ENCODE data around the gene RAPGEF6. TPM values are rescaled to one million over a fixed set of nuclear protein-coding genes. Genes with fewer than 3 reads are reported as not detected.
"Not testable (repeated sequence)": the region's sequence is repeated elsewhere in the genome, so short reads cannot be mapped to it uniquely, and the experiment has no call there.

RAPGEF6 gene
- total RNA-seq, 4 donors from 2014 or later: 10.2 to 26.5 (median 13.7) TPM

DNA sequence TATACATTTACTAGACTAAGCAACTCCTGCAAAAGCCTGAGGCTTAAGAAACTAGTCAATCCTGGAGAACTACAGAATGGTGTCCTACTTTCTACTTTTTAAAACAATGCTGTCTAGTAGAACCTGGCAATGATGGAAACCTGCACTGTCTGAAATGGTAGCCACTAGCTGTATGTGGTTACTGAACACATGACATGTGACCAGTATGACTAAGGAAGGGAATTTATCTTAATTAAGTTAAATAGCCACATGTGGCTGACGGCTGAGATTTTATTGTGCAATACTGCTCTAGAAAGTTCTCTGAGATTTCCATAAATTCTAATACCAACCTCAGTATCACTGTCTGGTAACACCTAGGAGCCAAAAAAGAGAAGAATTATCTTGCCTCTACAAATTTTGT lies 44.9 kb upstream of the RAPGEF6 start:
- Histone ChIP-seq H3K36me3 (peaks cover 0 to 63% (median 15%) of the 10 kb centered on the region in 3 donors), H3K4me3 (no peak overlapping the region), H3K4me1 (peaks cover 0 to 3% (median 0%) of the 10 kb centered on the region in 3 donors), H3K9me3 (no peaks in the 10 kb centered on the region), H3K27me3 (no peaks in the 10 kb centered on the region), H3K27ac (no peak overlapping the region)
- TF ChIP-seq POLR2A (IDR thresholded peaks at IDR 0.05): no peak
- TF ChIP-seq, protein P1, sequence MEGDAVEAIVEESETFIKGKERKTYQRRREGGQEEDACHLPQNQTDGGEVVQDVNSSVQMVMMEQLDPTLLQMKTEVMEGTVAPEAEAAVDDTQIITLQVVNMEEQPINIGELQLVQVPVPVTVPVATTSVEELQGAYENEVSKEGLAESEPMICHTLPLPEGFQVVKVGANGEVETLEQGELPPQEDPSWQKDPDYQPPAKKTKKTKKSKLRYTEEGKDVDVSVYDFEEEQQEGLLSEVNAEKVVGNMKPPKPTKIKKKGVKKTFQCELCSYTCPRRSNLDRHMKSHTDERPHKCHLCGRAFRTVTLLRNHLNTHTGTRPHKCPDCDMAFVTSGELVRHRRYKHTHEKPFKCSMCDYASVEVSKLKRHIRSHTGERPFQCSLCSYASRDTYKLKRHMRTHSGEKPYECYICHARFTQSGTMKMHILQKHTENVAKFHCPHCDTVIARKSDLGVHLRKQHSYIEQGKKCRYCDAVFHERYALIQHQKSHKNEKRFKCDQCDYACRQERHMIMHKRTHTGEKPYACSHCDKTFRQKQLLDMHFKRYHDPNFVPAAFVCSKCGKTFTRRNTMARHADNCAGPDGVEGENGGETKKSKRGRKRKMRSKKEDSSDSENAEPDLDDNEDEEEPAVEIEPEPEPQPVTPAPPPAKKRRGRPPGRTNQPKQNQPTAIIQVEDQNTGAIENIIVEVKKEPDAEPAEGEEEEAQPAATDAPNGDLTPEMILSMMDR (IDR thresholded peaks at IDR 0.05): no peak
- DNase-seq: no peak
- intact Hi-C loops (cut with DNase I): no loop called here
- 37 to 41% methylated on average over 1 of the region's 1 CpG for WGBS, 2 donors

DNA sequence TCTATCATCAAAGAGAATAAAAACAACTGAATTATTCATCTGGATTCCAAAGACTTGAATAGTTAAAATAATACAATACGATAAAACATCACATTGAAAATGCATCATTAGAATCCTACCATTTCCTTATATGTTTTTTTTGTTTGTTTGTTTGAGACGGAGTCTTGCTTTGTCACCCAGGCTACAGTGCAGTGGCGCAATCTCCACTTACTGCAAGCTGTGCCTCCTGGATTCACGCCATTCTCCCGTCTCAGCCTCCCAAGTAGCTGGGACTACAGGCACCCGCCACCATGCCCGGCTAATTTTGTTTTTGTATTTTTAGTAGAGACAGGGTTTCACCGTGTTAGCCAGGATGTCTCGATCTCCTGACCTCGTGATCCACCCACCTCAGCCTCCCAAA lies 43.2 kb upstream of the RAPGEF6 start:
- peaks cover 0 to 11% (median 4%) of the 10 kb centered on the region in 3 donors for H3K4me1 ChIP-seq
- H3K4me3 ChIP-seq; DNase-seq; intact Hi-C loops (cut with DNase I); H3K27me3 ChIP-seq; H3K27ac ChIP-seq; H3K9me3 ChIP-seq: not testable (repeated sequence)
- WGBS, 2 donors: 96 to 98% methylated on average over 10 of the region's 10 CpGs
- peaks cover 0 to 78% (median 15%) of the 10 kb centered on the region in 3 donors for H3K36me3 ChIP-seq

DNA sequence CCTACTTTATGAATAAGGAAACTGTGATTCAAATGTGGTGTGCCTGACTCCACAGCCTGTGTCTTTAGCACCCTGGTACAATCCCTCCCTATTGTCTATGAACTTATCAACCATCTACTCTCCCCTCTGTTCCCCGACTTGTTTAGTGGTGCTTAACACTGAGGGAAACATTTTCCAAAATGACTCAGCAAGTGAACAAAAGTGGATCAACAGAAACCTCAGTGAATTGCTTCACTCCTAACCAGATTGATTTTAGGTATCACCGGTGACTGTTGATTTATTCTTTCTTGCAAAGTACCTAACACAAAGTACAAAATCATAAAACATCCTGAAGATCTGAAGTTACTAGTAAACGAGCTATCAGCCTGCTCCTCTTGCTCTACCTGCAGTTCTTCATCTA lies 42.1 kb upstream of the RAPGEF6 start:
- no peaks in the 10 kb centered on the region for H3K27me3 ChIP-seq
- H3K27ac ChIP-seq: no peak overlapping the region
- no peak for DNase-seq
- 67 to 75% methylated on average over 3 of the region's 3 CpGs for WGBS, 2 donors
- TF ChIP-seq, protein P1 (IDR thresholded peaks at IDR 0.05): no peak
- no peak for TF ChIP-seq POLR2A (IDR thresholded peaks at IDR 0.05)
- H3K9me3 ChIP-seq: no peaks in the 10 kb centered on the region
- peaks cover 0 to 21% (median 9%) of the 10 kb centered on the region in 3 donors for H3K4me1 ChIP-seq
- H3K4me3 ChIP-seq: no peak overlapping the region
- H3K36me3 ChIP-seq: peaks cover 0 to 75% (median 15%) of the 10 kb centered on the region in 3 donors
- intact Hi-C loops (cut with DNase I): no loop called here

DNA sequence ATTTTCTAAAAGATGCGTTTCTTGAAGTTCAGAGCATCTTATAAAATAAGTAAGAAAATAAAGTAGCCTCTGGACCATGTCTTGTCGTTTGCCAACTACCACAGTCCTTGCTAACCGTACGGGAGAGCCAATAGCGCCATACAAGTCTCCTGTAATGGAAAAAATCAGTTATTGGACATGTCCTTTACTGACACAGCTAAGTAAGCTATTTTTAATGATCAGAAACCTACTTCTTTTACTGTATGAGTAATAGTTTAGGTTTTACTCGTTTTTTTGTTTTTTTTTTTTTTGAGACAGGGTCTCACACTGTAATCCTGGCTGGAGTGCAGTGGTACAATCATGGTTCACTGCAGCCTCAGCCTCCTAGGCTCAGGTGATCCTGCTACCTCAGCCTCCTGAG lies 37.7 kb upstream of the RAPGEF6 start:
- Histone ChIP-seq H3K27ac (peak overlapping the region; percentile 57 to 77 (median 68)), H3K9me3 (no peaks in the 10 kb centered on the region), H3K36me3 (peaks cover 8 to 90% (median 15%) of the 10 kb centered on the region in 3 donors), H3K4me3 (peak overlapping the region in 1 of 4 donors; percentile 5), H3K4me1 (peaks cover 0 to 29% (median 6%) of the 10 kb centered on the region in 3 donors), H3K27me3 (no peaks in the 10 kb centered on the region)
- WGBS, 2 donors: 51 to 84% methylated on average over 6 of the region's 6 CpGs
- intact Hi-C loops (cut with DNase I): no loop called here
- no peak for TF ChIP-seq POLR2A (IDR thresholded peaks at IDR 0.05)
- TF ChIP-seq, protein P1 (IDR thresholded peaks at IDR 0.05): no peak
- no peak for DNase-seq

DNA sequence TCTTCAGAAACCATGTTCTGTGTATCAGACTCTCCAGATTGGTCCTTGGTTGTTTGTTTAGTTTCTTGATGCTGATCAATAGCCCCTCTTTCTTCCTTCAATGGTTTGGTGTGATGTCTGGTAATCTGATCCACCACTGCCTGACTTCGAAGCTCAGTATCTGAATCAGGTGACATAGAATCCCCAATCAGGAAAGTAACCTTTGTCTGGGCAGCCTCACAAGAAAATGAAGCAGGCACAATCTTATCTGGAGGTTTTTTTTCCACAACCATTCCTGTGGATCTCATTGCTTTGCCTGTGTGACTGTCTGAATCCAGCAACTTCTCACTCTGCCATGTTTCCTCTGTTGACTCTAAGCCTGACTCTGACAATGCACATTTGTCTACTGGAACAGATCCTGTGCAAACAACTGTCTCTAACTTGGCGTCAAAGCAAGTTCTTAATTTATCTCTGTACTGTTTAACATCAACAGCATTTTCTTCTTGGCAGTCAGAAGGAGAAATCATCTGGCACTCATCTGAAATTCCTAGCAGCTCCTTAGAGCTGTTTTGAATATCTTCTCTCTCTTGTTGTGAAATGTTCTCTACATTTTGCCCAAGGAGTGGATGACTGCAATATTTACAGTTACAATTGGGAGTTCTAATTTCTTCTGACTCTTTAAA lies 37.1 kb upstream of the RAPGEF6 start:
- DNase-seq: no peak
- intact Hi-C loops (cut with DNase I): no loop called here
- Histone ChIP-seq H3K36me3 (peaks cover 8 to 89% (median 12%) of the 10 kb centered on the region in 3 donors), H3K27me3 (no peaks in the 10 kb centered on the region), H3K4me1 (peaks cover 0 to 29% (median 6%) of the 10 kb centered on the region in 3 donors), H3K27ac (peak overlapping the region; percentile 40 to 77 (median 72)), H3K4me3 (peak overlapping the region in 1 of 4 donors; percentile 5), H3K9me3 (no peaks in the 10 kb centered on the region)
- WGBS, 2 donors: 29 to 35% methylated on average over 2 of the region's 2 CpGs
- TF ChIP-seq POLR2A (IDR thresholded peaks at IDR 0.05): no peak
- TF ChIP-seq, protein P1 (IDR thresholded peaks at IDR 0.05): no peak
